ENCODE results near the gene CLIC1. TPM values are rescaled to one million over a fixed set of nuclear protein-coding genes. Genes with fewer than 3 reads are reported as not detected.

Gene CLIC1
- total and polyA plus RNA-seq, 2 donors (not counting 1 experiment from before 2014, with no cell fraction given): 216 to 290 TPM

DNA sequence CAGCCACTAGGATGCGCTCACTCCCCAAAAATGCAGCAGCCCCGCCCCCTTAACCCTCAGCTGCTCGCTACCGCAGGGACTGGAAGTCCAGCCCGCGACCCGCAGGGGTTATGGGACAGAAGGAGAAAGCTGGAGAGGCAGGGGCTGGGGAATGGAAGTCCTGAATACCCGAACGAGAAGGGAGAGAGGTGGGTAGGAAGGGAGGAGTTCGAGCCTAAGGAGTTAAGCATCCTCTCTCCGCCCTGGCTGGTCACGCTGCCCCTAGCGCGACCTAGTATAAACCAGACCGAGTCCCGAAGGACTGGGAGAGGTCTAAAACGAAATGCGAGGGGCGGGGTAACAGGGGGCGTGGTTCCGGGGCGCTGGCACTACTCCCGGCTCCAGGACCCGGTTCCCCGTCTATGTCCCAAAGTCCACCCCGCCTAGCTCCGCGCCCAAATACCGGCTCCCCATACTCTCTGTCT lies 6.8 kb downstream of the CLIC1 start:
- Mint-ChIP-seq H3K9me3 (ENCODE audit: insufficient read depth) (no peaks in the 10 kb centered on the region), H3K27me3 (no peaks in the 10 kb centered on the region)
- ATAC-seq (ENCODE audit: low read depth): peak; percentile 48

More for the DNA sequence above, 6.8 kb downstream of the CLIC1 start:
- 0% methylated on average over 18 of the region's 29 CpGs for WGBS (ENCODE audit: insufficient coverage)
- Histone ChIP-seq H3K4me3 (ENCODE audit: control extremely low read depth in 1 of 5, extremely low read depth in 1 of 5, insufficient read depth in 1 of 5, low read depth in 2 of 5, low read length in 4 of 5) (peak overlapping the region; percentile 67 to 94 (median 85)), H4K20me1 (ENCODE audit: control insufficient read depth, insufficient read depth, low read length, poor library complexity, severe bottlenecking) (peaks cover 15% of the 10 kb centered on the region), H3K9me3 (ENCODE audit: control extremely low read depth in 1 of 3, control insufficient read depth in 2 of 3, insufficient read depth in 1 of 3, low read length in 2 of 3) (no peaks in the 10 kb centered on the region), H3K27me3 (replicated peaks in 1 of 4; ENCODE audit: control extremely low read depth in 1 of 4, control insufficient read depth in 3 of 4, insufficient read depth in 4 of 4, low read length in 3 of 4) (no peaks in the 10 kb centered on the region), H3K9ac (ENCODE audit: low read length) (peak overlapping the region; percentile 90), H3K4me2 (replicated peaks; ENCODE audit: low read depth, low read length, poor library complexity, severe bottlenecking) (peak overlapping the region; percentile 88), H3K36me3 (replicated peaks in 1 of 2; ENCODE audit: control extremely low read depth in 1 of 2, control insufficient read depth in 1 of 2, extremely low read depth in 1 of 2, insufficient read depth in 2 of 2, low read length in 1 of 2) (peaks cover 4 to 57% of the 10 kb centered on the region in 2 experiments), H3K79me2 (ENCODE audit: control insufficient read depth, insufficient read depth, low read length) (peaks cover 38% of the 10 kb centered on the region), H2AFZ (ENCODE audit: insufficient read depth, low read depth, low read length, poor library complexity, severe bottlenecking) (peak overlapping the region; percentile 81), H3K4me1 (ENCODE audit: control insufficient read depth in 2 of 2, insufficient read depth in 2 of 2, low read length in 2 of 2) (peaks cover 49 to 58% of the 10 kb centered on the region in 2 donors), H3K27ac (ENCODE audit: low read length in 2 of 2) (peak overlapping the region; percentile 78 to 82)
- peaks cover 72% of the 10 kb centered on the region for H3K4me1 Mint-ChIP-seq
- ChIA-PET CTCF (interaction anchor here (0.6 to 6.3 kb wide), 26 partner anchors 9 to 169 kb away, joined by 3 to 90 read pairs (median 4); partner anchors contain the start of genes ABHD16A, CLIC1, GPANK1 and HSPA1A), POLR2A (interaction anchor here (1.0 to 2.5 kb wide), 9 partner anchors 10 to 168 kb away, joined by 3 to 28 read pairs (median 9); partner anchors contain the start of genes ABHD16A, EHMT2, HSPA1A and HSPA1L)
- DNase-seq: peak; percentile 90
- peak overlapping the region; percentile 99 for H3K4me3 Mint-ChIP-seq
- intact Hi-C loops (cut with micrococcal nuclease): loop anchor here (1.0 kb wide), 2 partner anchors 26 to 40 kb away; partner anchors contain the start of gene ABHD16A
- peak overlapping the region; percentile 97 for H3K27ac Mint-ChIP-seq
- no peak for TF ChIP-seq EZH2 (IDR thresholded peaks at IDR 0.05; ENCODE audit: borderline replicate concordance, insufficient read depth, low read depth, low read length, poor library complexity, severe bottlenecking)
- TF ChIP-seq, protein P1, sequence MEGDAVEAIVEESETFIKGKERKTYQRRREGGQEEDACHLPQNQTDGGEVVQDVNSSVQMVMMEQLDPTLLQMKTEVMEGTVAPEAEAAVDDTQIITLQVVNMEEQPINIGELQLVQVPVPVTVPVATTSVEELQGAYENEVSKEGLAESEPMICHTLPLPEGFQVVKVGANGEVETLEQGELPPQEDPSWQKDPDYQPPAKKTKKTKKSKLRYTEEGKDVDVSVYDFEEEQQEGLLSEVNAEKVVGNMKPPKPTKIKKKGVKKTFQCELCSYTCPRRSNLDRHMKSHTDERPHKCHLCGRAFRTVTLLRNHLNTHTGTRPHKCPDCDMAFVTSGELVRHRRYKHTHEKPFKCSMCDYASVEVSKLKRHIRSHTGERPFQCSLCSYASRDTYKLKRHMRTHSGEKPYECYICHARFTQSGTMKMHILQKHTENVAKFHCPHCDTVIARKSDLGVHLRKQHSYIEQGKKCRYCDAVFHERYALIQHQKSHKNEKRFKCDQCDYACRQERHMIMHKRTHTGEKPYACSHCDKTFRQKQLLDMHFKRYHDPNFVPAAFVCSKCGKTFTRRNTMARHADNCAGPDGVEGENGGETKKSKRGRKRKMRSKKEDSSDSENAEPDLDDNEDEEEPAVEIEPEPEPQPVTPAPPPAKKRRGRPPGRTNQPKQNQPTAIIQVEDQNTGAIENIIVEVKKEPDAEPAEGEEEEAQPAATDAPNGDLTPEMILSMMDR (IDR thresholded peaks at IDR 0.05): peak; percentile 89
